HPDE6-E6E7 (cell line): ENCODE measurements around the gene CD320.
A peak's percentile ranks its signal among the peaks of the same experiment; 100 is the strongest.

Experiments
- DNase-seq: peaks from one replicate; pipeline ENCODE4 v3.0.0; 2011; ENCODE audit warnings: missing footprints; ENCODE audit errors: extremely low spot score

CD320 gene

GRCh38 chr19:8255426-8256125 is 52.6 kb downstream of the CD320 start:
- no peak for DNase-seq

DNA sequence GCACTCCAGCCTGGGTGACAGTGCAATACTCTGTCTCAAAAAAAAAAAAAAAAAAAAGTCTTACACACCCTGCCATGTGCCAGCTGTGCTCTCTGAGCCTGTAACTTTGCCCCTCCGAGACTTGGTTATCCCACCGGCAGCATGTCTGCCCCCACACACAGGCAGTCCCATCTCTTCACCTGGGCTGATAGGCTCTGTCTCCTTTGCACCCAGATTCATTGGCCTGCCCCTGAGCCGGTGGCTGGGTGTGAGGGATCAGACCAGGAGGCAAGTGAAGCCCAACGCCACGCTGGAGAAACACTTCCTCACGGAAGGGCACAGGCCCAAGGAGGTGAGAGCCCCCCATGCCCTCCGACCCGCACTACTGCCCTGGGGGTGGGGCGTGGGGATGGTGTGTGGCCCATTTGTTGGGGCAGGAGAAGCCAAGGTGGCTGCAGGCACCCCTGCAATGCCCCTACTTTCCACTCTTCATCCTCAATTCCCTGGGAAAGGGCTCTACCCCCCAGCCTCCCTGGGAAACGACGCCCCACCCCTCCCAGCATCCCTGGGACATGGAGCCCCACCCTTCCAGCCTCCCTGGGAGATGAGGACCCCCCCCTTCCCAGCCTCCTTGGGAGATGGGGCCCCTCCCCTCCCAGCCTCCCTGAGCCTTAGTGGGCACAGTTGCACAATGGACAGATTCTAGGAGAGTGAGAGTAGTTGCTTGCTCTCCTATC is 53.7 kb downstream of the CD320 start:
- no peak for DNase-seq

GRCh38 chr19:8253678-8254077 is 54.5 kb downstream of the CD320 start:
- no peak for DNase-seq

DNA sequence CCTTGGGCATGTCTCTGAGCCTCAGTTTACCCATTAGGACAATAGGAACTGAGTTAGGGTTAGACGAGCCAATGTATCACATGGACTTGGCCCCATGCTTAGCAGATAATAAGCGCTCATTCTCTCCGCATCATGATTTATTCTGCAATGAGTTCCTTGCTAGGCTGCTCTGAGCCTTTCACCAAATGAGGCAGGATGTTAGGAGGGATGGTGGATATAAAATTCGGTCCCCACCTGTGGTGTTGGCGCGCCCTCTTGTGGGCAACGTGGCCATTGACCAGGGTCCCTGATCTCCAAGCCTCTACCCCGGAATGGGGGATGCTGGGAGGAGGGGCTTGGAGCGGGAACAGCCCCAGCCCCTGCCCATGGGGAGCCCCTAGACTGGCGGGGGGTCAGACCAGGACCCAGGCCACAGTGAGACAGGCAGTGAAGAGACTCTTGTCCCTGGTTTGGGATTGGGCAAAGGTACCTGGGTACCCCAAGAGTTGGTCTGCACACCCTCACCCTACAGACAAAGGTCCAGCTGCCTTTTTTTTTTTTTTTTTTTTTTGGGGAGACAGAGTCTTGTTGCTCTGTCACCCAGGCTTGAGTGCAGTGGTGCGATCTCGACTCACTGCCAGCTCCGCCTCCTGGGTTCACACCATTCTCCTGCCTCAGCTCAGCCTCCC is 55.1 kb downstream of the CD320 start:
- peak; percentile 79 for DNase-seq
